Activated T-cell treated with anti-CD3 and anti-CD28 coated beads, Interleukin-2, amount 50 U/mL, for 72 hours (primary cell): ENCODE data around the gene ASTN2. TPM values are rescaled to one million over a fixed set of nuclear protein-coding genes. Genes with fewer than 3 reads are reported as not detected.

ENCODE experiments used
- ATAC-seq, 2 donors: fragments of 150-1000 bp; cut with Tn5 transposase; replicated peaks in 1 of 2; 2 replicates each; pipeline ENCODE4 v1.10.0; 2021; ENCODE audit warnings: moderate library complexity in 2 of 2, mild to moderate bottlenecking in 1 of 2
- DNase-seq, 2 donors: peaks; one replicate each; pipeline ENCODE4 v3.0.0; 2021 to 2022; ENCODE audit warnings: mixed read lengths in 1 of 2
- H3K27ac Mint-ChIP-seq: one replicate; pipeline ENCODE4 v1.8.0; 2022; ENCODE audit warnings: mild to moderate bottlenecking, moderate library complexity, mixed read lengths
- H3K27me3 Mint-ChIP-seq: one replicate; pipeline ENCODE4 v1.8.0; 2022; ENCODE audit warnings: low read depth, mixed read lengths
- H3K36me3 Mint-ChIP-seq, 2 donors: one replicate each; pipeline ENCODE4 v1.8.0; 2022; ENCODE audit warnings: mixed read lengths in 2 of 2, mild to moderate bottlenecking in 1 of 2; ENCODE audit not compliant: insufficient read depth in 2 of 2
- H3K4me1 Mint-ChIP-seq: one replicate; pipeline ENCODE4 v1.8.0; 2022; ENCODE audit warnings: low read depth, mixed read lengths
- H3K4me3 Mint-ChIP-seq, 2 donors: one replicate each; pipeline ENCODE4 v1.8.0; 2022; ENCODE audit warnings: mild to moderate bottlenecking in 2 of 2, mixed read lengths in 2 of 2, moderate library complexity in 2 of 2
- H3K9me3 Mint-ChIP-seq, 2 donors: one replicate each; pipeline ENCODE4 v1.8.0; 2022; ENCODE audit warnings: mixed read lengths in 2 of 2
- total RNA-seq, 2 donors: library from RNA; stranded (reverse); gene quantifications; one replicate each; pipeline ENCODE4 v1.2.3, GENCODE V29; 2022

Gene ASTN2
- total RNA-seq, 2 donors from 2014 or later = 4.2 to 5.6 TPM

DNA sequence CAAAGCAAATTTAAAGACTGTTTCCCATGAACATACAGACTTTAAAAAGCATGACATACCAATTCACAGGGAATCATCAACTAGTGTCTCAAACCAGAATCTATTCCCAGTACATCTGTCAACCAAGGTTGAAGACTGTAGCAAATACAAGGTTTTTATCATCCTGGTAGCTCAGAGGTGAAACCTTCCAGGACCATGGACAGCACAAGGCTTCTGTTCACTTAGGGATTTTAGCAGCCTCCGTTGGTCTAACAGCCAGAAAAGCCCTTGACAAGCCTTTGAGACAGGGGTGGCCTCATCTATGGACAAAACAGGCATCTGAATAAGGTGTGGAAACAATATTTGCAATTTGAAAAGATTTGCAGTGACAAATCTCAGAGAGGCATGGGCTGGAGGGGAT is 608.8 kb downstream of the ASTN2 start:
- no peaks in the 10 kb centered on the region for H3K9me3 Mint-ChIP-seq
- H3K36me3 Mint-ChIP-seq = no peaks in the 10 kb centered on the region
- H3K27me3 Mint-ChIP-seq = peaks cover 1% of the 10 kb centered on the region
- DNase-seq (no peak), ATAC-seq (no peak)
- no peaks in the 10 kb centered on the region for H3K4me1 Mint-ChIP-seq
- H3K27ac Mint-ChIP-seq = no peak overlapping the region
- no peak overlapping the region for H3K4me3 Mint-ChIP-seq

DNA sequence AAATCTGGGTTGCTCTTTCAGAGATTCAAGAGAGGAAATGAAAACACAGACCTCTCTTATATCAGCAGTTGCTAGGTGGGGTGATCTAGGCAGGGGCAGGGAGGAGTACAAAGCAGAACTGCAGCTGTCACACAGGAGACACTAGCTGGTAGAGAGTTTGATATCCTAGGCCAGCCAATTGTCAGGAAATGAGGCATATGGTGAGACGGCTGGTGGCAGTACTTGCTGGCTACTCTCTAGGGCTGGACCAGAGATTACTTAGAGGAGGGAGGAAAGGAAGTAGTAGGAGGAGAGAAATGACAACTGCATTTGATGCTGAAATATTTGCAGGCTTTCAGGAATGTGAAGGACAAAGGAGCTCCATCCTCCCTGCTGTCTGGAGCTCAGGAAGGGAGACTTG is 614.0 kb downstream of the ASTN2 start:
- H3K27me3 Mint-ChIP-seq = peaks cover 15% of the 10 kb centered on the region
- H3K4me3 Mint-ChIP-seq = no peak overlapping the region
- no peaks in the 10 kb centered on the region for H3K9me3 Mint-ChIP-seq
- H3K4me1 Mint-ChIP-seq = no peaks in the 10 kb centered on the region
- no peaks in the 10 kb centered on the region for H3K36me3 Mint-ChIP-seq
- DNase-seq (no peak), ATAC-seq (no peak)
- H3K27ac Mint-ChIP-seq = no peak overlapping the region

DNA sequence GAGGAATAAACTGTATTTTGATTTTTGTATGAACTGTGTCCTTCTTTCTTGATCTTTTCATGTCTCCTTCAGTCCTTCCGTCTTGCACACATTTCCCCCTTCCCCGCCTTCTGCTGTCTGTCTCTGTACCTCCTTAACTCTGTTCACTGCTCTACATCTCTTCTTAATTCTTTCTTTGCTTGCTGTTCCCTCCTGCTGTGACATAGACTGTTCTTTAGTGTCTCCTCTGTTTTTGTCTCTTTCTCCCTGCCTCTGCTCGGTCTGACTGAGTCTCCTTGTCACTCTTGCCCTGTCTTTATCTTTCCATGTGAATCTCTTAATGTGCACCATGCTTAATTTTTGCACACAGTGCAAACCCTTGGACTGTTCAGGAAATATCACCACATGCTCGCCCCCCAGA is 614.8 kb downstream of the ASTN2 start:
- Mint-ChIP-seq H3K9me3 (no peaks in the 10 kb centered on the region), H3K4me3 (no peak overlapping the region), H3K27me3 (peaks cover 15% of the 10 kb centered on the region), H3K4me1 (no peaks in the 10 kb centered on the region), H3K36me3 (no peaks in the 10 kb centered on the region), H3K27ac (no peak overlapping the region)
- ATAC-seq = no peak
- no peak for DNase-seq

DNA sequence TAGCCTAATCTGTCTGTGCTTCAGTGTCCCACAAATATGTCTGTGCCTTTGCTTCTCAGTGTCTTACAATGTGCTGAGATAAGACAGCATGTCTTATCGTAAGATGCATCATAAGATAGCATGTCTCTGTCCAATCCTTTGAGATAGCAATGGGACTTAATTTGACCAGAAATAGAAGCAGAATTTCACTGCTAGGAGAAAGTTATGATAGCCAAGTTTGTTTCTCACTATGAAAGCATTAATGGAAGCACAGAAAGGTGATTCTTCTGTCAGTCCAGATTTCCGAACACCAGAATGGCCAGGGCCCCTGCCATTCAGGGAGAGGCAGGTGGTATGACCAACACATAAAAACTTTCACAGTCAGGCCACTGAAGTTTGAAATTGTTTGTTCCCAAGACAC is 616.3 kb downstream of the ASTN2 start:
- H3K4me1 Mint-ChIP-seq = no peaks in the 10 kb centered on the region
- H3K4me3 Mint-ChIP-seq = no peak overlapping the region
- H3K27me3 Mint-ChIP-seq = peaks cover 15% of the 10 kb centered on the region
- ATAC-seq = no peak
- DNase-seq = no peak
- no peaks in the 10 kb centered on the region for H3K36me3 Mint-ChIP-seq
- no peaks in the 10 kb centered on the region for H3K9me3 Mint-ChIP-seq
- no peak overlapping the region for H3K27ac Mint-ChIP-seq

DNA sequence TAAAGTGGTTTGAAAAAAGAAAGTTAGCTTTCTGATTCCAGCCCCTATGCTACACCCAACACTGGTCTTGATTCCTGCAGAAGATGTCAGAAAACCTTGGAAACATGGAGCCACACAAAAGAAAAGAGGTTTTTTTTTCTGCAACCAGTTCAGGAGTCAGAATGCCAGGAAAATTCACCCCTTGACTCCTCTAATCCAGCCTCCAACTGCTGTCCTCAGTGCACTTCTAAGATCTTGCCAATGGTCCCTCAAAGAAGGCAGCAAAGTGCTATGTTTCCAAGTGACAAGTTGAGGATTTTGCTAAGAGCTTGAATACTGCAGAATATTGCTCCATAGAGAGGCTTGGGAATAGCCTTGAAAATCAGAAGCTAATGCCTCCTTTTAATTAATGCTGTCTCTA is 617.6 kb downstream of the ASTN2 start:
- H3K9me3 Mint-ChIP-seq = no peaks in the 10 kb centered on the region
- H3K36me3 Mint-ChIP-seq = no peaks in the 10 kb centered on the region
- H3K4me1 Mint-ChIP-seq = no peaks in the 10 kb centered on the region
- ATAC-seq (no peak), DNase-seq (no peak)
- no peak overlapping the region for H3K27ac Mint-ChIP-seq
- peaks cover 15% of the 10 kb centered on the region for H3K27me3 Mint-ChIP-seq
- no peak overlapping the region for H3K4me3 Mint-ChIP-seq

DNA sequence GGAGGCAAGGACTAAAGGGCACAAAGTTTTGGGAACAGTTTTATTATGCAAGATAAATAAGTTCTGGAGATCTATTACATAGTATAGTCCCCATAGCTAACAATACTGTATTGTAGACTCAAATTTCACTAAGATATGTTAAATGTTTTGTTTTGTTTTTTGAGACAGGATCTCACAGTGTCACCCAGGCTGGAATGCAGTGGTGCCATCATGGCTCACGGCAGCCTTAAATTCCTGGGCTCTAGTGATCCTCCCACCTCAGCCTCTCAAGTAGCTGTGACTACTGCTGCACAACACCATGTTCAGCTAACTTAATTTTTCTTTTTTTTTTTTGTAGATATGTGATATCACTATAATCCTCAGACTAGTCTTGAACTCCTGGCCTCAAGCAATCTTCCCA is 618.2 kb downstream of the ASTN2 start:
- ATAC-seq (no peak), DNase-seq (no peak)
- no peaks in the 10 kb centered on the region for H3K36me3 Mint-ChIP-seq
- H3K4me1 Mint-ChIP-seq = no peaks in the 10 kb centered on the region
- no peak overlapping the region for H3K27ac Mint-ChIP-seq
- H3K27me3 Mint-ChIP-seq = peaks cover 15% of the 10 kb centered on the region
- H3K4me3 Mint-ChIP-seq = no peak overlapping the region
- H3K9me3 Mint-ChIP-seq = no peaks in the 10 kb centered on the region

DNA sequence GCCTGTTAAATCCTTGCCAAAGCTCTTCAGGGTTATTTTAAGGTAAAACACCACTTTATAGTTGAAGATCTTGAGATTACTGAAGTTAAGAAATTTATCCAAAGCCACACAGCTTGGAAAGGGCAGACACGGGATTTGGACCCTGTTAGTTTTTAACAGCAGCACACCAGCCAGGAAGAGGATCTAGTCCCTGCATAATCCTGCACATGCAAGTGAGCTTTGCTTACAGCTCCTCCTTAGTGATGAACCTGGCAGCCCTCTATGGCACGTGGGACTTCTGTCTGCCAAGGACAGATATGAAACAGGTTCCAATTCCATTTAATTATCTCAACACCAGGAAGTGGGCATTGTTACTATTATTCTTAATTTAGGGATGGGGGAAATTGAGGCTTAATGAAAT is 619.0 kb downstream of the ASTN2 start:
- Mint-ChIP-seq H3K4me3 (no peak overlapping the region), H3K27ac (no peak overlapping the region), H3K9me3 (no peaks in the 10 kb centered on the region), H3K27me3 (peaks cover 11% of the 10 kb centered on the region), H3K36me3 (no peaks in the 10 kb centered on the region), H3K4me1 (no peaks in the 10 kb centered on the region)
- ATAC-seq (no peak), DNase-seq (no peak)

DNA sequence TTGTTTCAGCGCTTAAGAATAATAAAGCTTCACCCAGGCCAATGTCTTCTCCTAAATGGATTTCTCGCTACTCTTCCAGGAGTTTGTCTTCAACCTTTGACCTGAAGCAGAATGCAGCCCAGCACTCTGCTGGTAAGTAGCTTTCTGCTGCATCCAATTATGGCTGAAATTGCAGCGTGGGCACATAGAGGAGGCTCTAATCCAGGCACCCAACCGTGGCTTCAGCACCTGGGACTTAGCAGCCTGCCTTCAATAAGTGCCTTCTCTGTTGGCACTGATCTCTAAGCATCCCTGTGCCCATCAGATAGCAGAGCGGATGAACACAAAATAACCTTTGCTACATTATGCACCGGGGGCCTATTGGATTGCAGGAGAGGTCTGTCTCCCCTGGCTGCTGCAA is 622.6 kb downstream of the ASTN2 start:
- no peak for DNase-seq
- Mint-ChIP-seq H3K36me3 (no peaks in the 10 kb centered on the region), H3K9me3 (no peaks in the 10 kb centered on the region), H3K27me3 (peaks cover 10% of the 10 kb centered on the region), H3K4me3 (no peak overlapping the region), H3K4me1 (no peaks in the 10 kb centered on the region), H3K27ac (no peak overlapping the region)
- no peak for ATAC-seq

DNA sequence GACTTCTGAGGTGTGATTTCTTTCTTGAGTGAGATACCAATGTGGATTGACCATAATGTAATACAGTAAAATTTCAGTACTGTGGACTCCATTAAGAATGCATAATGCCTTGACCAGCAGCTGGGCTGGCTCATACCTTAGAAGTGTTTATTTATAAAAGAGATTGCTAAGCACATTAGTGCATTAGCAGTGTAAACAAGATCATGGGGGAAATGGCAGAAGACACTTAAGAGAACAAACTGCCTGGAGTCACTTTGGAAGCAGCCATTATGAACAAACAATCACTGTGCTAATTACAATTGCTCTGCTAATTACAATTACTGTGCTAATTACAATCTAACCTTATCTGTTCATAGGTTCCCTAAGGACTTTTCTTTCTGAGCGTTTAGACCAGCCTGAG is 623.5 kb downstream of the ASTN2 start:
- Mint-ChIP-seq H3K27ac (no peak overlapping the region), H3K36me3 (no peaks in the 10 kb centered on the region), H3K9me3 (no peaks in the 10 kb centered on the region), H3K4me1 (no peaks in the 10 kb centered on the region), H3K4me3 (no peak overlapping the region), H3K27me3 (peaks cover 14% of the 10 kb centered on the region)
- DNase-seq (no peak), ATAC-seq (no peak)

DNA sequence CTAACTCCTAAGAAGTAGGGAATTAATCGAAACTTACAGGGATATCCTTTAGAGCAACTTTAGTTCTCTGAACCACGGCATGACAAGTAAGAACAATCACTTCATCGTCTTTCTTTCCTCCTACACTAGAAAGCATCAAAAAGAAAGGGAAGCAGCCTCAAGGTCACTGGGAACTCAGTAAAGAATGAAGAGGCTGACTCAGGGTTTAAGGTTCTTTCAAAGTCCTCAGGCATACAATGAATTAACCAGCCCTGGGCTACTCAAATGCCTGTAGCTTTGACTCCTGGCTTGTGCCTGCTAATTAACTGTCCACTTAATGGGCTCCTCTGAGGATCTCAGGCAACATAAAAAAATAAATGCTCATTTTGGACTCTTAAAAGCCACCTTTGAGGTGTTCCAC is 625.8 kb downstream of the ASTN2 start:
- Mint-ChIP-seq H3K27me3 (peaks cover 31% of the 10 kb centered on the region), H3K36me3 (no peaks in the 10 kb centered on the region), H3K9me3 (no peaks in the 10 kb centered on the region), H3K4me3 (no peak overlapping the region), H3K4me1 (no peaks in the 10 kb centered on the region), H3K27ac (no peak overlapping the region)
- ATAC-seq (no peak), DNase-seq (no peak)

DNA sequence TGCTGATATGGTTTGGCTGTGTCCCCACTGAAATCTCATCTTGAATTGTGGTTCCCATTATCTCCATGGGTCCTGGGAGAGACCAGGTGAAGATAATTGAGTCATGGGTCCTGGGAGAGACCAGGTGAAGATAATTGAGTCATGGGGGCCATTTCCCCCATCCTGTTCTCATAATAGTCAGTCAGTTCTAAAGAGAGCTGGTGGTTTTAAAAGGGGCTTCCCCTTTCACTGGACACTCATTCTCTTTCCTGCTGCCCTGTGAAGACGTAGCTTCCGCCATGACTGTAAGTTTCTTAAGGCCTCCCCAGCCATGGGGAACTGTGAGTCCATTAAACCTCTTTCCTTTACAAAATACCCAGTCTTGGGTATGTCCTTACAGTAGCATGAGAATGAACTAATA is 628.1 kb downstream of the ASTN2 start:
- ATAC-seq = no peak
- Mint-ChIP-seq H3K27me3 (peaks cover 34% of the 10 kb centered on the region), H3K9me3 (no peaks in the 10 kb centered on the region), H3K4me3 (no peak overlapping the region), H3K4me1 (no peaks in the 10 kb centered on the region), H3K36me3 (no peaks in the 10 kb centered on the region), H3K27ac (no peak overlapping the region)
- no peak for DNase-seq

DNA sequence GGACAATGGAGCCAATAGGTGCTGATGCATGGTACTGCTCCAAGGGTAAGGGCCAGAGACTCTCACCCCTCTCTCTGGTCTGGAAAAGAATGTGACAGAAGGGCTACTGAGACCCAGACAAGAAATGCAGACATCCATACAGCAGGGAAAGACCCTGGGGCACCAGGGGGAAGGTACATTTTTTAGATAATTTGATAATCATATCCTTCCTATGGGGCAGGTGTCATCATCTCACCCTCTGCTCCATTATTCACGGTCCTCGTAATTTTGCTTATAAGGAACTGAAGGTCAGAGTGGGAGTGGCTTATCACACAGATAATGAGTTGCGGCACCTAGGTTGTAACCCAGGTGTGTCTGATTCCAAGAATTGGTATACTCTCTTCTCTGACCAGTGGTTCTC is 637.7 kb downstream of the ASTN2 start:
- ATAC-seq (no peak), DNase-seq (no peak)
- H3K27me3 Mint-ChIP-seq = no peaks in the 10 kb centered on the region
- no peaks in the 10 kb centered on the region for H3K4me1 Mint-ChIP-seq
- H3K36me3 Mint-ChIP-seq = no peaks in the 10 kb centered on the region
- H3K9me3 Mint-ChIP-seq = peaks cover 3 to 5% of the 10 kb centered on the region in 2 donors
- H3K4me3 Mint-ChIP-seq = no peak overlapping the region
- H3K27ac Mint-ChIP-seq = no peak overlapping the region

DNA sequence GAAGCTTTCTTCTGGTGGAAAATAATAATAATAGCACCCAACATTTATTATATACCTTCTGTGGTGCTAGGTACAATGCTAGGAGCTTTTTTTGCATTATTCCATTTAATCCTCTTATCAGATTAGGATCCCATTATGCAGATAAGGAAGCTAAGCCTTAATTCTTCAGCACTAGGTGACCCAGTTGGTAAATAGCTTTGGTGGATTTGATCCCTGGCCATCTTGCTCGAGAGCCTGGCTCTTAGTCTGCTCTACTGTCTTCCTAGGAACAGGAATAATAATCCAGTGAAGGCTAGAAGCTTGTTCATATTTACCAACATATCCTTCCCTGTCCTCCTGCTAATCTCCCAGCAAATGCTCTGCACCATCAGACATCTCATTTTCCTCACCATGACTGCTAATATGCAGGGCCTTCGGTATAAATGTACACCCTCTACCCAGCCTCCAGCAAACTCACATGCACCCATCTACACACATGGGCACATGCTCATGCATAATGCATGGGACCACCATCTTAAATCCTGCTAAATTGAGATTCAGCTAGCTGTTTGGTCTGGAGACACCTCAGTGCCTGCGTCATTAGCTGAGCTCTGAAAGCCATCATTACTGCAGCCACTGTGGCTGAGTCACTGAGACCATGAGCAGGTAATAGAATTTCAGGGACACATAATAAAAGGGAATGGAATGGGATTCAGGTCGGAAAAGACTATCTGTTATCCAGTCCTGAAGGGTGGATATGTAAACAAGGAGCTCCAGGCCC is 640.3 kb downstream of the ASTN2 start:
- Mint-ChIP-seq H3K36me3 (no peaks in the 10 kb centered on the region), H3K9me3 (peaks cover 2 to 5% of the 10 kb centered on the region in 2 donors)
- no peak for ATAC-seq

DNA sequence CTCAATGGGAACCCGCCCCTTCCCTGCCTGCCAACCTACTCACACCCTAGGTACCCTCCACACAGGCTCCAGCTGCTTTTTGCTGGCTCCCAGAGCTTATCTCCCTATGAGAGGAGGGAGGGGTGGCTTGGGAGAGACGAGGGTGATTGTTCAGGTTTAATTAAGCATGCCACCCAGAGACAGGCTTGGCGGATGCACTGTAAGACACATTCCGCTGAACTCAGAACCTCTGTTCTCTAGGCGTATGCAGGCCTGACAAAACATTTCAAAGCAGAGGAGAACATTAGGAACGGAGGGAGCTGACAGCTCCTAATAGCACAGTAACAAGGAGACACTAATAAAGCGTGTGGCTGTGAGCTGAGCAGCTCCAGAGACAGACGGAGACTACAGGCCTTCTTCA is 647.6 kb downstream of the ASTN2 start:
- no peaks in the 10 kb centered on the region for H3K27me3 Mint-ChIP-seq
- no peaks in the 10 kb centered on the region for H3K4me1 Mint-ChIP-seq
- H3K27ac Mint-ChIP-seq = no peak overlapping the region
- H3K4me3 Mint-ChIP-seq = no peak overlapping the region
- H3K36me3 Mint-ChIP-seq = no peaks in the 10 kb centered on the region
- H3K9me3 Mint-ChIP-seq = peaks cover 2% of the 10 kb centered on the region in 2 donors
- ATAC-seq (no peak), DNase-seq (no peak)

More for the DNA sequence above, 640.3 kb downstream of the ASTN2 start:
- Mint-ChIP-seq H3K4me1 (no peaks in the 10 kb centered on the region), H3K4me3 (no peak overlapping the region), H3K27me3 (no peaks in the 10 kb centered on the region), H3K27ac (no peak overlapping the region)
- DNase-seq = no peak
